Kidney epithelial cell (primary cell): ENCODE data around the gene ABHD4. TPM values are rescaled to one million over a fixed set of nuclear protein-coding genes. Genes with fewer than 3 reads are reported as not detected.

Experiments used
- DNase-seq: peaks from one replicate; pipeline ENCODE4 v3.0.0-alpha.2; 2010; ENCODE audit warnings: low read depth
- H3K27me3 ChIP-seq: 2 replicates; pipeline ENCODE4 v1.6.0; 2011; ENCODE audit warnings: low read length; ENCODE audit not compliant: control insufficient read depth, insufficient read depth
- H3K36me3 ChIP-seq: 2 replicates; pipeline ENCODE4 v1.5.1; 2011; ENCODE audit warnings: low read length; ENCODE audit not compliant: control insufficient read depth, insufficient read depth
- H3K4me3 ChIP-seq: 2 replicates; pipeline ENCODE4 v1.5.1; 2011; ENCODE audit warnings: low read depth, mild to moderate bottlenecking, control low read depth, low read length
- CTCF ChIP-seq: IDR thresholded peaks from 2 replicates; pipeline ENCODE4 v1.5.1; 2011; ENCODE audit warnings: mild to moderate bottlenecking, moderate library complexity, low read length, control low read depth, inconsistent platforms; ENCODE audit not compliant: insufficient read depth, poor library complexity, severe bottlenecking
- total RNA-seq: library from RNA; depleted of rRNA; stranded (reverse); fragments of >200 nt; gene quantifications from 2 replicates; pipeline ENCODE4 v1.2.3, GENCODE V29; 2015

The ABHD4 gene
- total RNA-seq, 1 donor from 2014 or later, result 23.2 TPM

- H3K4me3 ChIP-seq, result no peak overlapping the region
- H3K27me3 ChIP-seq, result no peaks in the 10 kb centered on the region
- DNase-seq, result no peak
- no peak for TF ChIP-seq CTCF
- peaks cover 2% of the 10 kb centered on the region for H3K36me3 ChIP-seq
Observed at GRCh38 chr14:22566845-22567244, 31.3 kb upstream of the ABHD4 start.

- H3K36me3 ChIP-seq, result peaks cover 2% of the 10 kb centered on the region
Observed at GRCh38 chr14:22567437-22567836, 30.7 kb upstream of the ABHD4 start.

GRCh38 chr14:22569106-22569736 is 28.9 kb upstream of the ABHD4 start:
- Histone ChIP-seq H3K4me3 (no peak overlapping the region), H3K27me3 (no peaks in the 10 kb centered on the region), H3K36me3 (peaks cover 2% of the 10 kb centered on the region)
- no peak for TF ChIP-seq CTCF
- no peak for DNase-seq

More at GRCh38 chr14:22567437-22567836, 30.7 kb upstream of the ABHD4 start:
- H3K4me3 ChIP-seq, result no peak overlapping the region
- TF ChIP-seq CTCF, result no peak
- no peak for DNase-seq
- H3K27me3 ChIP-seq, result no peaks in the 10 kb centered on the region

- Histone ChIP-seq H3K36me3 (peaks cover 2% of the 10 kb centered on the region), H3K27me3 (no peaks in the 10 kb centered on the region), H3K4me3 (no peak overlapping the region)
- TF ChIP-seq CTCF, result no peak
- no peak for DNase-seq
Observed at GRCh38 chr14:22569737-22570131, 28.4 kb upstream of the ABHD4 start.

GRCh38 chr14:22570132-22570949 is 27.8 kb upstream of the ABHD4 start:
- Histone ChIP-seq H3K36me3 (peaks cover 2% of the 10 kb centered on the region), H3K4me3 (no peak overlapping the region), H3K27me3 (no peaks in the 10 kb centered on the region)
- peak; percentile 65 for TF ChIP-seq CTCF
- DNase-seq, result no peak
